ENCODE data around the gene DBNDD2.
A peak's percentile ranks its signal among the peaks of the same experiment; 100 is the strongest.

DBNDD2 gene

GRCh38 chr20:45368221-45368980 lies 39.7 kb upstream of the DBNDD2 start:
- no peak overlapping the region for H3K27ac ChIP-seq (ENCODE audit: low read length)

DNA sequence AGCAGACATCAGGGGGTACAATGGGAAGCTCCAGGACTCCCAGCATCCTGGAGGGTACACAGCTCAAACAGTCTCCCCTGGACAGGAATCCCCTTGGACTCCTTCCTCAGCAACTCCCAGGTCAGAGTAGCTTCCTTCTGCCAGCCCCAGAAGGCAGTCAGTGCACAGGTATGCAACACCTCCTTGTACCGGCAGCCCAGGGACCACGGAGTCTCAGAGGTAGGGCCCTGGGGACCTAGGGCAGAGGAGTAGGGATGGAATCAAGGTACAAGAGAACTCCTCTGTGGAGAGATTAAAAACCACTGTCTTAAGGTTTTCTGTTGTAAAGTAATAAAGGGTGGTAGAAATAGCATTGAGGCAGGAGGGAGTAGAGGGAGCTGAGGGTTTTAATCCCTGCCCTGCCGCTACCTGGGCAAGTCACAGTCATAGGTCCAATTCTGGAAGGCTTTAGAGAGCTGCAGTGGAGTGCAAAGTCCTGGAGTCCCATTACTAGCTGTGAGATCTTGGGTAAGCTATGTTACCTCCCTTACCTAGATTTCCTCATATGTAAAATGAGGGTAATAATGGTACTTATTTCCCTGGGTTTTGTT lies 37.4 kb upstream of the DBNDD2 start:
- H3K36me3 ChIP-seq (ENCODE audit: control insufficient read depth in 1 of 2, insufficient read depth in 2 of 2, low read length in 2 of 2), result peaks cover 28 to 32% of the 10 kb centered on the region in 2 donors
- no peaks in the 10 kb centered on the region for H3K9me3 ChIP-seq (ENCODE audit: control insufficient read depth in 1 of 2, low read length in 2 of 2)
- H3K27ac ChIP-seq (ENCODE audit: low read length), result no peak overlapping the region
- peaks cover 0 to 15% of the 10 kb centered on the region in 2 donors for H3K4me1 ChIP-seq (ENCODE audit: control insufficient read depth in 1 of 2, insufficient read depth in 2 of 2, low read length in 2 of 2)
- no peaks in the 10 kb centered on the region for H3K27me3 ChIP-seq (ENCODE audit: low read depth, low read length)
- H3K4me3 ChIP-seq (ENCODE audit: low read depth in 1 of 2, low read length in 2 of 2), result no peak overlapping the region

More at GRCh38 chr20:45368221-45368980, 39.7 kb upstream of the DBNDD2 start:
- Histone ChIP-seq H3K4me1 (ENCODE audit: control insufficient read depth in 1 of 2, insufficient read depth in 2 of 2, low read length in 2 of 2) (peaks cover 8 to 28% of the 10 kb centered on the region in 2 donors), H3K27me3 (ENCODE audit: low read depth, low read length) (no peaks in the 10 kb centered on the region), H3K9me3 (ENCODE audit: control insufficient read depth in 1 of 2, low read length in 2 of 2) (no peaks in the 10 kb centered on the region), H3K4me3 (ENCODE audit: low read depth in 1 of 2, low read length in 2 of 2) (no peak overlapping the region), H3K36me3 (ENCODE audit: control insufficient read depth in 1 of 2, insufficient read depth in 2 of 2, low read length in 2 of 2) (peaks cover 31 to 38% of the 10 kb centered on the region in 2 donors)

- Histone ChIP-seq H3K4me3 (ENCODE audit: low read depth in 1 of 2, low read length in 2 of 2) (peak overlapping the region in 1 of 2 donors; percentile 24), H3K36me3 (ENCODE audit: control insufficient read depth in 1 of 2, insufficient read depth in 2 of 2, low read length in 2 of 2) (peaks cover 13 to 17% of the 10 kb centered on the region in 2 donors), H3K9me3 (ENCODE audit: control insufficient read depth in 1 of 2, low read length in 2 of 2) (no peaks in the 10 kb centered on the region), H3K4me1 (ENCODE audit: control insufficient read depth in 1 of 2, insufficient read depth in 2 of 2, low read length in 2 of 2) (peaks cover 0 to 15% of the 10 kb centered on the region in 2 donors), H3K27me3 (ENCODE audit: low read depth, low read length) (no peaks in the 10 kb centered on the region), H3K27ac (ENCODE audit: low read length) (no peak overlapping the region)
Measured at GRCh38 chr20:45372241-45372640, 35.8 kb upstream of the DBNDD2 start.

- Histone ChIP-seq H3K4me3 (ENCODE audit: low read depth in 1 of 2, low read length in 2 of 2) (peak overlapping the region; percentile 67 to 68), H3K9me3 (ENCODE audit: control insufficient read depth in 1 of 2, low read length in 2 of 2) (no peaks in the 10 kb centered on the region), H3K36me3 (ENCODE audit: control insufficient read depth in 1 of 2, insufficient read depth in 2 of 2, low read length in 2 of 2) (peaks cover 8 to 11% of the 10 kb centered on the region in 2 donors), H3K4me1 (ENCODE audit: control insufficient read depth in 1 of 2, insufficient read depth in 2 of 2, low read length in 2 of 2) (peaks cover 0 to 15% of the 10 kb centered on the region in 2 donors), H3K27ac (ENCODE audit: low read length) (peak overlapping the region; percentile 56), H3K27me3 (ENCODE audit: low read depth, low read length) (no peaks in the 10 kb centered on the region)
Measured at GRCh38 chr20:45372646-45373352, 35.3 kb upstream of the DBNDD2 start.

DNA sequence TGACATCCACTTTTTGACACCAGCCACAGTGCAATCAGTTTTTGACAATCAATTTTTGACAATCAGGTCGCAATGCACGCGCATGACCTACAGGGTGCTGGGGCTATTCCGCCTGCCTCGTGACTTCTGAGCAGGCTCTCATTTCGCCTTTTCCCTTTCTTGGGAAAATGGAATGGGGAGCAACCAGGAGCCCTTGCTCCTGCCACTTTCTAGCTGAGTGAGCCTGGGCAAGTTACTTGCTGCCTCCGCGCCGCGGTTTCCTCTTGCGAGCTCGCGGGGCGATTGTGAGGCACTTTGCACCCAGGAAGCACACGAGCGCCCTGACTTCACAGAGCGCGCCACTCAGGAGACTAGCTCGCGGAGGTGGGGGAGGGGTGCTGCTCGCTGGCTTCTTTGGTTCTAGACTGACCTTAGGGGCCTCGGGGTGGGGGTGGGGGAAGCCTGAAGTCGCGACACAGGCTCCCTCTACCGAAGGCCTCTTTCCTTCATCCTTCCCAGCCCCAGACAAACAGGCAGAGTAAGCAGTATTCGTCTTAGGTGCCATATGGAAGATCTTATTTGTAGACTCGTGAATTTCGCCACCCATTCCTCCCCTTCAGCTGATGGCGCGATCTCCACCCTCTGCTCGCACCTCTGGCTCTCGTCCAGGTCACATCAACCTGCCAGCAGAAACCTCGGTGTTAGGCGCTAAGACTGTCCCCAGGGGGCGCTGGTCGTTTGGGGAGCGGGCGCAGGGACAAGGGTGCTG lies 34.6 kb upstream of the DBNDD2 start:
- H3K4me1 ChIP-seq (ENCODE audit: control insufficient read depth in 1 of 2, insufficient read depth in 2 of 2, low read length in 2 of 2), result peaks cover 0 to 15% of the 10 kb centered on the region in 2 donors
- H3K36me3 ChIP-seq (ENCODE audit: control insufficient read depth in 1 of 2, insufficient read depth in 2 of 2, low read length in 2 of 2), result peaks cover under 1 to 4% of the 10 kb centered on the region in 2 donors
- H3K27me3 ChIP-seq (ENCODE audit: low read depth, low read length), result no peaks in the 10 kb centered on the region
- H3K9me3 ChIP-seq (ENCODE audit: control insufficient read depth in 1 of 2, low read length in 2 of 2), result no peaks in the 10 kb centered on the region
- peak overlapping the region; percentile 67 to 68 for H3K4me3 ChIP-seq (ENCODE audit: low read depth in 1 of 2, low read length in 2 of 2)
- peak overlapping the region; percentile 56 for H3K27ac ChIP-seq (ENCODE audit: low read length)

DNA sequence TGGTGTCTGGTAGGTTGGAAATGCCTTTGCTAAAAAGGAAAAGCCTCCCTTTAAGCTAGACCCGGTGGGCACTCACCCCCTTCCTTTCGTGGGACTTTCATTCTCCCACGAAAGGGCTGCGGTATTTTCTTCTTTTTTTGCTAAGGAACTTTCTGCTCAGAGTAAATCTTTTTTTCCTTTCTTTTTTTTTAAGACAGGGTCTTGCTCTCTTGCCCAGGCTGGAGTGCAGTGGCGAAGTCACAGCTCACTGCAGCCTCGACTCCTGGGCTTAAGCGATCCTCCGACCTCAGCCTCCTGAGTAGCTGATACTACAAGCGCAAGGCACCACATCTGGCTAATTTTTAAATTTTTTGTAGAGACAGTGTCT lies 34.0 kb upstream of the DBNDD2 start:
- H3K27ac ChIP-seq (ENCODE audit: low read length), result peak overlapping the region; percentile 56
- H3K4me1 ChIP-seq (ENCODE audit: control insufficient read depth in 1 of 2, insufficient read depth in 2 of 2, low read length in 2 of 2), result peaks cover 0 to 15% of the 10 kb centered on the region in 2 donors
- peak overlapping the region; percentile 67 to 68 for H3K4me3 ChIP-seq (ENCODE audit: low read depth in 1 of 2, low read length in 2 of 2)
- H3K27me3 ChIP-seq (ENCODE audit: low read depth, low read length), result no peaks in the 10 kb centered on the region
- no peaks in the 10 kb centered on the region for H3K9me3 ChIP-seq (ENCODE audit: control insufficient read depth in 1 of 2, low read length in 2 of 2)
- no peaks in the 10 kb centered on the region for H3K36me3 ChIP-seq (ENCODE audit: control insufficient read depth in 1 of 2, insufficient read depth in 2 of 2, low read length in 2 of 2)

GRCh38 chr20:45374966-45375365 lies 33.1 kb upstream of the DBNDD2 start:
- Histone ChIP-seq H3K36me3 (ENCODE audit: control insufficient read depth in 1 of 2, insufficient read depth in 2 of 2, low read length in 2 of 2) (no peaks in the 10 kb centered on the region), H3K4me3 (ENCODE audit: low read depth in 1 of 2, low read length in 2 of 2) (no peak overlapping the region), H3K4me1 (ENCODE audit: control insufficient read depth in 1 of 2, insufficient read depth in 2 of 2, low read length in 2 of 2) (peaks cover 0 to 15% of the 10 kb centered on the region in 2 donors), H3K9me3 (ENCODE audit: control insufficient read depth in 1 of 2, low read length in 2 of 2) (no peaks in the 10 kb centered on the region), H3K27ac (ENCODE audit: low read length) (no peak overlapping the region), H3K27me3 (ENCODE audit: low read depth, low read length) (no peaks in the 10 kb centered on the region)

DNA sequence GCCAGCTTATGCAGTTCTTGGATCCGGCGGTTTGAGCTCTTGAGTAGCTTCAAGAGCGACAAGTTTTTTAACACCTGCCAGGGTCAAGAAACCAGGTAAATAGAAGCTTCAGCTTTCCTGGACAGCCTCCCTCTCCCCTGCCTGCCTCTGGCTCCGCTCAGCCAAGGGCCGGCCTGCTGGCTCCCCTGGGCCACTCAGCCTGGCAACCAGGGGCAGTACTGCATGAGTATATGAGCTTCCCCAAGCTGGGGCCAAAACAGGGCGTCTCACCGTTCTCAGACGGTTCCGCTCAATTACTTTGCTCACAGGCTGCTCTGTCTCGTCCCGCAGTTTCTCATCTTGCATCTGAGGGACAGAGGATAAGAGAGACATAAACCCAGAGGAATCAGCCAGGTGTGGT lies 30.8 kb upstream of the DBNDD2 start:
- Histone ChIP-seq H3K4me1 (ENCODE audit: control insufficient read depth in 1 of 2, insufficient read depth in 2 of 2, low read length in 2 of 2) (peaks cover 0 to 12% of the 10 kb centered on the region in 2 donors), H3K27me3 (ENCODE audit: low read depth, low read length) (no peaks in the 10 kb centered on the region), H3K36me3 (ENCODE audit: control insufficient read depth in 1 of 2, insufficient read depth in 2 of 2, low read length in 2 of 2) (peaks cover 0 to 4% of the 10 kb centered on the region in 2 donors), H3K27ac (ENCODE audit: low read length) (no peak overlapping the region), H3K9me3 (ENCODE audit: control insufficient read depth in 1 of 2, low read length in 2 of 2) (no peaks in the 10 kb centered on the region), H3K4me3 (ENCODE audit: low read depth in 1 of 2, low read length in 2 of 2) (no peak overlapping the region)

- Histone ChIP-seq H3K27me3 (ENCODE audit: low read depth, low read length) (no peaks in the 10 kb centered on the region), H3K4me1 (ENCODE audit: control insufficient read depth in 1 of 2, insufficient read depth in 2 of 2, low read length in 2 of 2) (peaks cover 0 to 4% of the 10 kb centered on the region in 2 donors), H3K9me3 (ENCODE audit: control insufficient read depth in 1 of 2, low read length in 2 of 2) (no peaks in the 10 kb centered on the region), H3K36me3 (ENCODE audit: control insufficient read depth in 1 of 2, insufficient read depth in 2 of 2, low read length in 2 of 2) (peaks cover 0 to 4% of the 10 kb centered on the region in 2 donors), H3K4me3 (ENCODE audit: low read depth in 1 of 2, low read length in 2 of 2) (no peak within 1 kb of the TSS), H3K27ac (ENCODE audit: low read length) (no peak within 1 kb of the TSS)
Measured at GRCh38 chr20:45378191-45378590, 29.9 kb upstream of the DBNDD2 start, which contains the start of gene TP53TG5. Gene TP53TG5 (minus strand): TSS chr20:45378325. CDS start chr20:45378236, 89 bp downstream.

- no peaks in the 10 kb centered on the region for H3K27me3 ChIP-seq (ENCODE audit: low read depth, low read length)
- no peak overlapping the region for H3K4me3 ChIP-seq (ENCODE audit: low read depth in 1 of 2, low read length in 2 of 2)
- H3K9me3 ChIP-seq (ENCODE audit: control insufficient read depth in 1 of 2, low read length in 2 of 2), result peaks cover 0 to 2% of the 10 kb centered on the region in 2 donors
- no peak overlapping the region for H3K27ac ChIP-seq (ENCODE audit: low read length)
- no peaks in the 10 kb centered on the region for H3K36me3 ChIP-seq (ENCODE audit: control insufficient read depth in 1 of 2, insufficient read depth in 2 of 2, low read length in 2 of 2)
- H3K4me1 ChIP-seq (ENCODE audit: control insufficient read depth in 1 of 2, insufficient read depth in 2 of 2, low read length in 2 of 2), result no peaks in the 10 kb centered on the region
Measured at GRCh38 chr20:45387274-45387673, 20.8 kb upstream of the DBNDD2 start.
